Body of pancreas (tissue), 4 donors: ENCODE data around the gene SPEM2.

Experiments used
- CTCF ChIP-seq, 7 experiments: fragments of 450-650 bp in 4 of 7; fragments of 200-600 bp in 3 of 7; sonication (generic) in 3 of 7; IDR thresholded peaks; one replicate each; pipeline ENCODE4 v1.5.1; 2016 to 2019; ENCODE audit warnings: antibody characterized with exemption in 7 of 7
- POLR2A ChIP-seq, 3 donors: fragments of 450-650 bp; IDR thresholded peaks; one replicate each; pipeline ENCODE4 v1.6.1; 2016; ENCODE audit warnings: antibody characterized with exemption in 3 of 3, mild to moderate bottlenecking in 2 of 3

GRCh38 chr17:7405350-7406234, 19.8 kb upstream of the SPEM2 start:
- TF ChIP-seq CTCF (IDR thresholded peaks at IDR 0.05), result no peak
- TF ChIP-seq POLR2A (IDR thresholded peaks at IDR 0.05), result no peak
